Suppressor macrophage treated with lipopolysaccharide for 4 hours (primary cell): Measurements from ENCODE around the gene CDKN1A.
"Not testable (repeated sequence)": the region's sequence is repeated elsewhere in the genome, so short reads cannot be mapped to it uniquely, and the experiment has no call there.

Experiments used
- DNase-seq: peaks from one replicate; pipeline ENCODE4 v3.0.0-alpha.2; 2020

The CDKN1A gene

GRCh38 chr6:36678488-36679042, at the start of gene CDKN1A:
Gene CDKN1A, plus strand, starts transcription at chr6:36678714. Its CDS starts 5,388 bp downstream, at chr6:36684102.
- peak; percentile 99 for DNase-seq

GRCh38 chr6:36629784-36630183, 48.7 kb upstream of the CDKN1A start:
- DNase-seq: no peak

- DNase-seq: no peak
Observed at GRCh38 chr6:36631326-36632011, 47.0 kb upstream of the CDKN1A start.

- no peak for DNase-seq
Observed at GRCh38 chr6:36633370-36633769, 45.1 kb upstream of the CDKN1A start.

GRCh38 chr6:36633915-36634314, 44.6 kb upstream of the CDKN1A start:
- DNase-seq: no peak

GRCh38 chr6:36634317-36635108, 44.0 kb upstream of the CDKN1A start:
- DNase-seq: no peak

- DNase-seq: no peak
Observed at GRCh38 chr6:36636283-36636682, 42.2 kb upstream of the CDKN1A start.

- DNase-seq: no peak
Observed at GRCh38 chr6:36636687-36637418, 41.7 kb upstream of the CDKN1A start.

- no peak for DNase-seq
Observed at GRCh38 chr6:36638579-36638978, 39.9 kb upstream of the CDKN1A start.

GRCh38 chr6:36639171-36639808, 39.2 kb upstream of the CDKN1A start:
- DNase-seq: no peak

- DNase-seq: no peak
Observed at GRCh38 chr6:36641543-36641942, 37.0 kb upstream of the CDKN1A start.

- DNase-seq: no peak
Observed at GRCh38 chr6:36642913-36643817, 35.3 kb upstream of the CDKN1A start.

GRCh38 chr6:36643977-36644376, 34.5 kb upstream of the CDKN1A start:
- no peak for DNase-seq

GRCh38 chr6:36649086-36649485, 29.4 kb upstream of the CDKN1A start:
- DNase-seq: no peak

GRCh38 chr6:36649701-36650484, 28.6 kb upstream of the CDKN1A start:
- no peak for DNase-seq

GRCh38 chr6:36650848-36651478, 27.6 kb upstream of the CDKN1A start:
- peak; percentile 80 for DNase-seq

- no peak for DNase-seq
Observed at GRCh38 chr6:36651659-36652379, 26.7 kb upstream of the CDKN1A start.

GRCh38 chr6:36654469-36654868, 24.0 kb upstream of the CDKN1A start:
- DNase-seq: not testable (repeated sequence)

GRCh38 chr6:36655085-36655724, 23.3 kb upstream of the CDKN1A start:
- DNase-seq: no peak
